IMR-90 (cell line): Measurements from ENCODE around the gene BTN1A1. TPM values are rescaled to one million over a fixed set of nuclear protein-coding genes. Genes with fewer than 3 reads are reported as not detected.

Experiments
- ATAC-seq: fragments of 200-7000 bp; cut with Tn5 transposase; 2 replicates; pipeline ENCODE4 v1.9.1; 2020; ENCODE audit warnings: low read depth, mild to moderate bottlenecking, moderate library complexity
- BruUV-seq: library from RNA; stranded (reverse); fragments of 400-500 nt; replicated peaks from 2 replicates; lab custom pipeline; 2021; lab: Mats Ljungman, UMichigan
- CTCF ChIA-PET: fragments of 300-600 bp; formaldehyde crosslinking; extraction: SDS; loops from one replicate; lab custom pipeline; 2021; ENCODE audit warnings: antibody characterized with exemption; lab: Yijun Ruan, JAX
- POLR2A ChIA-PET: fragments of 300-600 bp; sonication (Branson Sonifier 250); formaldehyde crosslinking; loops from one replicate; lab custom pipeline; 2022; ENCODE audit warnings: antibody characterized with exemption; ENCODE audit not compliant: unreplicated experiment; lab: Charles Lee
- DNase-seq: peaks from one replicate; pipeline ENCODE4 v3.0.0; 2013
- H2AFZ ChIP-seq: replicated peaks from 2 replicates; pipeline ENCODE3; 2013; ENCODE audit warnings: low read length, mild to moderate bottlenecking; ENCODE audit not compliant: poor library complexity
- H2AK5ac ChIP-seq: 2 replicates; pipeline ENCODE4 v1.6.1; 2013; ENCODE audit warnings: low read depth, low read length, inconsistent platforms
- H2AK9ac ChIP-seq: replicated peaks from 2 replicates; pipeline ENCODE3; 2013; ENCODE audit warnings: mild to moderate bottlenecking, low read depth, low read length, moderate library complexity; ENCODE audit not compliant: poor library complexity
- H2BK120ac ChIP-seq: 2 replicates; pipeline ENCODE4 v1.6.1; 2013; ENCODE audit warnings: low read depth, low read length, inconsistent platforms
- H2BK15ac ChIP-seq: 3 replicates; pipeline ENCODE4 v1.6.1; 2013; ENCODE audit warnings: low read depth, low read length, inconsistent platforms
- H2BK20ac ChIP-seq: 2 replicates; pipeline ENCODE4 v1.6.1; 2013; ENCODE audit warnings: low read depth, mild to moderate bottlenecking, inconsistent platforms, low read length, moderate library complexity
- H2BK5ac ChIP-seq: 2 replicates; pipeline ENCODE4 v1.6.1; 2013; ENCODE audit warnings: mild to moderate bottlenecking, low read depth, low read length, inconsistent platforms; ENCODE audit not compliant: poor library complexity, severe bottlenecking
- H3K14ac ChIP-seq: replicated peaks from 2 replicates; pipeline ENCODE4 v1.6.1; 2013; ENCODE audit warnings: low read depth, low read length, inconsistent platforms
- H3K18ac ChIP-seq: 2 replicates; pipeline ENCODE4 v1.6.1; 2013; ENCODE audit warnings: low read depth, low read length, control low read depth
- H3K23ac ChIP-seq: 2 replicates; pipeline ENCODE4 v1.6.1; 2013; ENCODE audit warnings: low read depth, low read length, inconsistent platforms
- H3K27ac ChIP-seq: 2 replicates; pipeline ENCODE4 v1.5.1; 2013; ENCODE audit warnings: mild to moderate bottlenecking, control low read depth, low read length; ENCODE audit not compliant: insufficient read depth
- H3K27me3 ChIP-seq: 2 replicates; pipeline ENCODE4 v1.6.1; 2013; ENCODE audit warnings: low read length; ENCODE audit not compliant: control insufficient read depth, insufficient read depth
- H3K36me3 ChIP-seq: 2 replicates; pipeline ENCODE4 v1.6.1; 2013; ENCODE audit warnings: low read length, mixed read lengths; ENCODE audit not compliant: control insufficient read depth, insufficient read depth
- H3K4ac ChIP-seq: 2 replicates; pipeline ENCODE4 v1.6.1; 2013; ENCODE audit warnings: low read depth, low read length, inconsistent platforms
- H3K4me1 ChIP-seq: 2 replicates; pipeline ENCODE4 v1.6.1; 2013; ENCODE audit warnings: low read length, mixed read lengths; ENCODE audit not compliant: control insufficient read depth, insufficient read depth
- H3K4me2 ChIP-seq: 2 replicates; pipeline ENCODE4 v1.6.1; 2013; ENCODE audit warnings: low read depth, mild to moderate bottlenecking, control low read depth, low read length, moderate library complexity
- H3K4me3 ChIP-seq: 2 replicates; pipeline ENCODE4 v1.5.1; 2013; ENCODE audit warnings: low read depth, mild to moderate bottlenecking, control low read depth, low read length, moderate library complexity; ENCODE audit not compliant: insufficient read depth
- H3K56ac ChIP-seq: 2 replicates; pipeline ENCODE4 v1.6.1; 2013; ENCODE audit warnings: low read length, inconsistent platforms; ENCODE audit not compliant: insufficient read depth; ENCODE audit errors: extremely low read depth
- H3K79me1 ChIP-seq, 2 experiments: 2 replicates each; pipeline ENCODE4 v1.6.1; 2013; ENCODE audit warnings: low read length in 2 of 2, inconsistent platforms in 1 of 2, low read depth in 1 of 2
- H3K9ac ChIP-seq: 2 replicates; pipeline ENCODE4 v1.6.1; 2013; ENCODE audit warnings: low read depth, low read length, control low read depth
- H3K9me1 ChIP-seq: 2 replicates; pipeline ENCODE4 v1.6.1; 2013; ENCODE audit warnings: low read length, inconsistent platforms; ENCODE audit not compliant: insufficient read depth
- H3K9me3 ChIP-seq: 2 replicates; pipeline ENCODE4 v1.6.1; 2013; ENCODE audit warnings: low read length; ENCODE audit not compliant: control insufficient read depth, insufficient read depth
- H4K20me1 ChIP-seq: 2 replicates; pipeline ENCODE4 v1.6.1; 2013; ENCODE audit warnings: low read length, inconsistent platforms; ENCODE audit not compliant: insufficient read depth
- H4K5ac ChIP-seq: 2 replicates; pipeline ENCODE4 v1.6.1; 2013; ENCODE audit warnings: mild to moderate bottlenecking, low read depth, low read length, control low read depth
- H4K8ac ChIP-seq, 2 experiments: 2 replicates each; pipeline ENCODE4 v1.6.1; 2013; ENCODE audit warnings: low read depth in 2 of 2, low read length in 2 of 2, control low read depth in 1 of 2, inconsistent platforms in 1 of 2
- H4K91ac ChIP-seq: 2 replicates; pipeline ENCODE4 v1.6.1; 2013; ENCODE audit warnings: low read depth, low read length, inconsistent platforms; ENCODE audit not compliant: insufficient read depth
- BHLHE40 ChIP-seq: fragments of 150-350 bp; IDR thresholded peaks from 2 replicates; pipeline ENCODE4 v1.6.1; 2016; ENCODE audit warnings: mild to moderate bottlenecking, low read depth, low read length
- CTCF ChIP-seq: conservative IDR thresholded peaks from 2 replicates; pipeline ENCODE4 v1.5.1; 2012; ENCODE audit warnings: mild to moderate bottlenecking, low read depth, low read length, improper control_type of control experiment
- ELK1 ChIP-seq: fragments of 150-350 bp; IDR thresholded peaks from 2 replicates; pipeline ENCODE4 v1.6.1; 2016; ENCODE audit warnings: low read depth, mild to moderate bottlenecking, low read length, moderate library complexity, borderline replicate concordance
- RAD21 ChIP-seq: IDR thresholded peaks from 2 replicates; pipeline ENCODE4 v1.6.1; 2012; ENCODE audit warnings: low read length, improper control_type of control experiment
- RCOR1 ChIP-seq: IDR thresholded peaks from 2 replicates; pipeline ENCODE4 v1.6.1; 2012; ENCODE audit warnings: mild to moderate bottlenecking, low read length, improper control_type of control experiment; ENCODE audit not compliant: insufficient replicate concordance
- RFX5 ChIP-seq: IDR thresholded peaks from 2 replicates; pipeline ENCODE4 v1.8.0; 2012; ENCODE audit warnings: low read depth, mild to moderate bottlenecking, low read length, moderate library complexity
- SMC3 ChIP-seq: fragments of 150-350 bp; IDR thresholded peaks from 2 replicates; pipeline ENCODE4 v1.6.1; 2016; ENCODE audit warnings: low read depth, mild to moderate bottlenecking, antibody characterized with exemption, low read length, moderate library complexity
- USF2 ChIP-seq: fragments of 150-350 bp; IDR thresholded peaks from 2 replicates; pipeline ENCODE4 v1.6.1; 2017; ENCODE audit warnings: mild to moderate bottlenecking, antibody characterized with exemption, low read length, low read depth
- WGBS, 2 experiments: methylation state at CpG; one replicate each; pipeline versions ENCODE4 v1.1.5 to v1.1.7; 2013; ENCODE audit warnings: missing lambda C conversion rate in 2 of 2; ENCODE audit not compliant: insufficient read length in 1 of 2; ENCODE audit errors: extremely low coverage in 2 of 2; 5-methylcytosine and 5-hydroxymethylcytosine counted together
- dilution Hi-C: fragments of 300-500 bp; cut with HindIII; formaldehyde crosslinking; loops from one replicate; pipeline ENCODE4 v1.14.3; 2018; ENCODE audit warnings: low sequenced_read_pairs; ENCODE audit not compliant: unreplicated experiment
- in situ Hi-C: fragments of 300-500 bp; cut with MboI; formaldehyde crosslinking; loops from 3 replicates; pipeline ENCODE4 v1.14.3; 2019; ENCODE audit warnings: low sequenced_read_pairs, inconsistent platforms, mixed read lengths
- intact Hi-C: fragments of 100-400 bp; cut with micrococcal nuclease; formaldehyde crosslinking; loops from 2 replicates; pipeline ENCODE4 v1.10.0; 2022
- polyA plus RNA-seq, 3 experiments: library from polyadenylated mRNA; depleted of rRNA; stranded (reverse); fragments of >200 nt; gene quantifications; 2 replicates each; pipeline ENCODE4 v1.2.3, GENCODE V29; 2012; ENCODE audit warnings: low replicate concordance in 1 of 3
- total RNA-seq: library from RNA; depleted of rRNA; stranded (reverse); fragments of >200 nt; gene quantifications from 2 replicates; pipeline ENCODE4 v1.2.3, GENCODE V29; 2012

Gene BTN1A1
- total and polyA plus RNA-seq, 2 of the 4 experiments (the other 2 are of a cell fraction), result not detected

GRCh38 chr6:26491604-26492003, 8.5 kb upstream of the BTN1A1 start (continued):
- TF ChIP-seq ELK1, result no peak

GRCh38 chr6:26493258-26493657, 6.8 kb upstream of the BTN1A1 start:
- dilution Hi-C loops, result no loop called here
- H3K79me1 ChIP-seq, result no peaks in the 10 kb centered on the region
- BruUV-seq, result no TSS peak
- no peak overlapping the region for H3K23ac ChIP-seq
- ATAC-seq (peak; percentile 75), DNase-seq (peak; percentile 55)
- no peak overlapping the region for H2BK120ac ChIP-seq
- intact Hi-C loops, result loop anchor here (1.0 kb wide), 1 partner anchor 152 kb away; no protein-coding TSS in a partner anchor
- H3K4me2 ChIP-seq, result no peak overlapping the region
- H3K14ac ChIP-seq, result no peak overlapping the region
- H3K27ac ChIP-seq, result no peak overlapping the region
- H2BK15ac ChIP-seq, result no peak overlapping the region
- H4K20me1 ChIP-seq, result no peaks in the 10 kb centered on the region
- no peaks in the 10 kb centered on the region for H3K4me1 ChIP-seq
- H2AK5ac ChIP-seq, result no peak overlapping the region
- H3K9me3 ChIP-seq, result no peaks in the 10 kb centered on the region
- CTCF ChIA-PET, result interaction anchor here (0.6 kb wide), 1 partner anchor 10 kb away, joined by 9 read pairs; no protein-coding TSS in a partner anchor
- H3K27me3 ChIP-seq, result peaks cover 6% of the 10 kb centered on the region
- WGBS, 2 experiments, result no CpG with 5 or more reads among the region's 2 CpGs
- H4K5ac ChIP-seq, result no peak overlapping the region
- no peak overlapping the region for H3K4me3 ChIP-seq
- H2AK9ac ChIP-seq, result no peak overlapping the region
- no peak overlapping the region for H4K91ac ChIP-seq
- no peak overlapping the region for H3K4ac ChIP-seq
- no peaks in the 10 kb centered on the region for H3K36me3 ChIP-seq
- no peaks in the 10 kb centered on the region for H3K9me1 ChIP-seq
- H2AFZ ChIP-seq, result no peak overlapping the region
- H2BK20ac ChIP-seq, result no peak overlapping the region
- H3K18ac ChIP-seq, result no peak overlapping the region
- no peak overlapping the region for H2BK5ac ChIP-seq
- no peak overlapping the region for H4K8ac ChIP-seq
- POLR2A ChIA-PET, result no interaction called here
- H3K9ac ChIP-seq, result no peak overlapping the region
- in situ Hi-C loops, result no loop called here
- TF ChIP-seq ELK1 (no peak), RAD21 (peak; percentile 53), BHLHE40 (no peak), CTCF (peak; percentile 38), SMC3 (peak; percentile 41), RCOR1 (no peak), USF2 (no peak), RFX5 (no peak)
- no peak overlapping the region for H3K56ac ChIP-seq
